Fibroblast of lung (primary cell): ENCODE measurements around the gene INAFM1. TPM values are rescaled to one million over a fixed set of nuclear protein-coding genes. Genes with fewer than 3 reads are reported as not detected.

Experiments used
- DNase-seq, 2 donors: peaks; one replicate each; pipeline versions ENCODE4 v3.0.0 to v3.0.0-alpha.2; 2010; ENCODE audit warnings: low read depth in 2 of 2
- H2AFZ ChIP-seq: 2 replicates; pipeline ENCODE4 v1.5.1; 2012; ENCODE audit warnings: low read length, control low read depth, inconsistent platforms
- H3K27ac ChIP-seq: 2 replicates; pipeline ENCODE4 v1.5.1; 2011; ENCODE audit warnings: low read length, control low read depth; ENCODE audit not compliant: insufficient read depth
- H3K27me3 ChIP-seq: 2 replicates; pipeline ENCODE4 v1.5.1; 2011; ENCODE audit warnings: mild to moderate bottlenecking, low read length; ENCODE audit not compliant: control insufficient read depth, insufficient read depth
- H3K36me3 ChIP-seq: 2 replicates; pipeline ENCODE4 v1.5.1; 2011; ENCODE audit warnings: low read length; ENCODE audit not compliant: control insufficient read depth, insufficient read depth
- H3K4me1 ChIP-seq: 2 replicates; pipeline ENCODE4 v1.5.1; 2011; ENCODE audit warnings: low read length; ENCODE audit not compliant: control insufficient read depth, insufficient read depth; ENCODE audit errors: extremely low read depth
- H3K4me2 ChIP-seq: 2 replicates; pipeline ENCODE4 v1.5.1; 2011; ENCODE audit warnings: low read length, control low read depth; ENCODE audit not compliant: insufficient read depth; ENCODE audit errors: extremely low read depth
- H3K4me3 ChIP-seq, 4 experiments: fragments of 200-600 bp in 1 of 4; sonication (generic) in 1 of 4; replicated peaks in 1 of 4; 2 replicates each; pipeline ENCODE4 v1.5.1; 2011 to 2016; ENCODE audit warnings: low read length in 4 of 4, low read depth in 3 of 4, mild to moderate bottlenecking in 3 of 4, control low read depth in 2 of 4, inconsistent platforms in 1 of 4, mixed read lengths in 1 of 4; ENCODE audit not compliant: insufficient read depth in 1 of 4; ENCODE audit errors: control extremely low read depth in 1 of 4
- H3K79me2 ChIP-seq: 2 replicates; pipeline ENCODE4 v1.5.1; 2012; ENCODE audit warnings: mild to moderate bottlenecking, low read length, inconsistent platforms; ENCODE audit not compliant: control insufficient read depth, insufficient read depth
- H3K9ac ChIP-seq: 2 replicates; pipeline ENCODE4 v1.5.1; 2011; ENCODE audit warnings: mild to moderate bottlenecking, low read length, control low read depth; ENCODE audit not compliant: insufficient read depth
- H3K9me3 ChIP-seq: 2 replicates; pipeline ENCODE4 v1.5.1; 2012; ENCODE audit warnings: low read depth, low read length; ENCODE audit not compliant: control insufficient read depth, insufficient read depth
- H4K20me1 ChIP-seq: 2 replicates; pipeline ENCODE4 v1.5.1; 2011; ENCODE audit warnings: low read length; ENCODE audit not compliant: control insufficient read depth, insufficient read depth; ENCODE audit errors: extremely low read depth
- EZH2 ChIP-seq: IDR thresholded peaks from 2 replicates; pipeline ENCODE4 v1.5.1; 2012; ENCODE audit warnings: low read length, control low read depth, mild to moderate bottlenecking; ENCODE audit errors: missing control alignments
- polyA plus RNA-seq, 2 donors: library from polyadenylated mRNA; depleted of rRNA in 1 of 2; stranded (reverse) in 1 of 2; unstranded in 1 of 2; fragments of >200 nt; gene quantifications; 2 replicates each; pipeline ENCODE4 v1.2.1, GENCODE V29; 2011 to 2012; ENCODE audit warnings: missing spikeins in 1 of 2
- total RNA-seq: library from RNA; depleted of rRNA; stranded (reverse); fragments of >200 nt; gene quantifications from 2 replicates; pipeline ENCODE4 v1.2.1, GENCODE V29; 2014
- TF ChIP-seq, protein P1 (sequence below), 2 donors: IDR thresholded peaks in 1 of 2; conservative IDR thresholded peaks in 1 of 2; 1 replicate in 1 of 2; 2 replicates in 1 of 2; pipeline ENCODE4 v1.5.1; 2011 to 2012; ENCODE audit warnings: low read length in 2 of 2, control low read depth in 1 of 2, inconsistent platforms in 1 of 2, low read depth in 1 of 2, mild to moderate bottlenecking in 1 of 2

Gene INAFM1
- total and polyA plus RNA-seq, 2 donors (not counting 1 experiment from before 2014, with no cell fraction given), result 2.0 to 3.6 TPM

GRCh38 chr19:47280183-47280797 is 5.6 kb downstream of the INAFM1 start:
- no peak for DNase-seq
- H3K27ac ChIP-seq, result no peak overlapping the region
- no peaks in the 10 kb centered on the region for H3K9me3 ChIP-seq
- H3K4me2 ChIP-seq, result no peak overlapping the region
- TF ChIP-seq, protein P1, sequence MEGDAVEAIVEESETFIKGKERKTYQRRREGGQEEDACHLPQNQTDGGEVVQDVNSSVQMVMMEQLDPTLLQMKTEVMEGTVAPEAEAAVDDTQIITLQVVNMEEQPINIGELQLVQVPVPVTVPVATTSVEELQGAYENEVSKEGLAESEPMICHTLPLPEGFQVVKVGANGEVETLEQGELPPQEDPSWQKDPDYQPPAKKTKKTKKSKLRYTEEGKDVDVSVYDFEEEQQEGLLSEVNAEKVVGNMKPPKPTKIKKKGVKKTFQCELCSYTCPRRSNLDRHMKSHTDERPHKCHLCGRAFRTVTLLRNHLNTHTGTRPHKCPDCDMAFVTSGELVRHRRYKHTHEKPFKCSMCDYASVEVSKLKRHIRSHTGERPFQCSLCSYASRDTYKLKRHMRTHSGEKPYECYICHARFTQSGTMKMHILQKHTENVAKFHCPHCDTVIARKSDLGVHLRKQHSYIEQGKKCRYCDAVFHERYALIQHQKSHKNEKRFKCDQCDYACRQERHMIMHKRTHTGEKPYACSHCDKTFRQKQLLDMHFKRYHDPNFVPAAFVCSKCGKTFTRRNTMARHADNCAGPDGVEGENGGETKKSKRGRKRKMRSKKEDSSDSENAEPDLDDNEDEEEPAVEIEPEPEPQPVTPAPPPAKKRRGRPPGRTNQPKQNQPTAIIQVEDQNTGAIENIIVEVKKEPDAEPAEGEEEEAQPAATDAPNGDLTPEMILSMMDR (conservative IDR thresholded peaks at IDR 0.05 in 1 of 2, IDR thresholded peaks at IDR 0.05 in 1 of 2; ENCODE audit: low read depth in 1 of 2, low read length in 2 of 2), result peak; percentile 39 to 47
- no peak for TF ChIP-seq EZH2
- no peaks in the 10 kb centered on the region for H4K20me1 ChIP-seq
- no peak overlapping the region for H2AFZ ChIP-seq
- H3K27me3 ChIP-seq, result no peaks in the 10 kb centered on the region
- H3K4me3 ChIP-seq, result no peak overlapping the region
- H3K36me3 ChIP-seq, result peaks cover 1% of the 10 kb centered on the region
- no peak overlapping the region for H3K9ac ChIP-seq
- H3K4me1 ChIP-seq, result peaks cover 19% of the 10 kb centered on the region
- H3K79me2 ChIP-seq, result no peaks in the 10 kb centered on the region

- H3K79me2 ChIP-seq, result no peaks in the 10 kb centered on the region
- no peak overlapping the region for H3K27ac ChIP-seq
- no peak for DNase-seq
- no peak overlapping the region for H3K9ac ChIP-seq
- TF ChIP-seq, protein P1 (conservative IDR thresholded peaks at IDR 0.05 in 1 of 2, IDR thresholded peaks at IDR 0.05 in 1 of 2; ENCODE audit: low read depth in 1 of 2, low read length in 2 of 2), result no peak
- no peak for TF ChIP-seq EZH2
- H3K9me3 ChIP-seq, result no peaks in the 10 kb centered on the region
- no peak overlapping the region for H3K4me2 ChIP-seq
- H3K36me3 ChIP-seq, result no peaks in the 10 kb centered on the region
- H3K27me3 ChIP-seq, result no peaks in the 10 kb centered on the region
- no peak overlapping the region for H3K4me3 ChIP-seq
- no peak overlapping the region for H2AFZ ChIP-seq
- H4K20me1 ChIP-seq, result no peaks in the 10 kb centered on the region
- H3K4me1 ChIP-seq, result peaks cover 4% of the 10 kb centered on the region
Measured at GRCh38 chr19:47283405-47284059, 8.8 kb downstream of the INAFM1 start.

DNA sequence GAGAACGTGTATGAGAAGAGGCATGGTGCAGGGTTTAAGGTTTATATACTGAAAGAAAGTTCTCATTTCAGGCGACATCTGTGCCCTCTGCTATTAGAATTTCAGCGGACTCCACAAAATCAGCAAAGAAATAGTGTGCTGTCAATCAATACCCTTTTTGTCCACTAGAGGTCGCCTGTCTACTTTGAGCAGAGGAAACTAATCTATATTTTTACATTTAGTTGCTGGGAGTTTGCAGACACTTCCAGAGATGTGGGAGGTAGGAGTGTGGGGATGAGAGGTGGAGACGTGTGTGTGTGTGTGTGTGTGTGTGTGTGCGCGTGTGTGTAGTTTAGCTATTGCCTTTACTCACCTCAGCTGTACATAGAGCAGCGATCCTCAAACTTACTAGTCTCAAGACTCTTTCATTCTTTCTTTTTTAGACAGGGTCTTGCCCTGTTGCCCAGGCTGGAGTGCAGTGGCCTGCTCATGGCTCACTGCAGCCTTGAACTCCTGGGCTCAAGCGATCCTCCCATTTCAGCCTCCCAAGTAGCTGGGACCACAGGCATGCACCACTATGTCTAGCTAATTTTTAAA is 9.7 kb downstream of the INAFM1 start:
- TF ChIP-seq, protein P1 (conservative IDR thresholded peaks at IDR 0.05 in 1 of 2, IDR thresholded peaks at IDR 0.05 in 1 of 2; ENCODE audit: low read depth in 1 of 2, low read length in 2 of 2), result peak; percentile 78 to 91
- TF ChIP-seq EZH2, result no peak
- no peaks in the 10 kb centered on the region for H3K36me3 ChIP-seq
- H3K27me3 ChIP-seq, result no peaks in the 10 kb centered on the region
- H3K4me1 ChIP-seq, result peaks cover 11% of the 10 kb centered on the region
- H3K4me2 ChIP-seq, result no peak overlapping the region
- no peaks in the 10 kb centered on the region for H3K79me2 ChIP-seq
- peak; percentile 41 to 70 for DNase-seq
- no peak overlapping the region for H3K4me3 ChIP-seq
- H2AFZ ChIP-seq, result no peak overlapping the region
- H4K20me1 ChIP-seq, result no peaks in the 10 kb centered on the region
- no peaks in the 10 kb centered on the region for H3K9me3 ChIP-seq
- H3K27ac ChIP-seq, result no peak overlapping the region
- no peak overlapping the region for H3K9ac ChIP-seq
